Measurements from ENCODE around the gene CD276. TPM values are rescaled to one million over a fixed set of nuclear protein-coding genes. Genes with fewer than 3 reads are reported as not detected.
"Not testable (repeated sequence)": the region's sequence is repeated elsewhere in the genome, so short reads cannot be mapped to it uniquely, and the experiment has no call there.

Gene CD276
- polyA plus RNA-seq, 4 donors, result 7.8 to 86.5 (median 25.5) TPM

DNA sequence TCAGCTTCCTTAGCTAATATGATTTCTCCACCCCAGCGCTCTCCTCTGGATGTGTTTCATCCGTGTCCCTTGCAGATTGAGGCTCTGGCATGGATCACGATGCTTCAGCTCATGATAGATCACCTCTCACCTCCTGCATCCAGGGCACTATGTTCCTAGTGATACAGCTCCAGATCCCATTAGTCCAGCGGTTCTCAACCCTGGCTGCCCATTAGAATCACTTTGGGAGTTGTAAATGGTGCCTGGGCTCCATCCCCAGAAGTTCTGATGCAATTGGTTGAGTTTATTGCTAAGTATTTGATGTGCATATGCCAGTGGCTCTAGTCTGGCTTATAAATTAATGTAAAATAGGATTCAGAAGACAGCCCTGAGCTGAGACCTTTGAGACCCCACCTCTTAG, 34.5 kb downstream of the CD276 start:
- no peak for FAIRE-seq
- H3K27me3 ChIP-seq (ENCODE audit: control insufficient read depth in 3 of 3, insufficient read depth in 3 of 3, low read length in 3 of 3), result no peaks in the 10 kb centered on the region
- no peak for DNase-seq
- WGBS, 3 donors, result 32 to 65% (median 42%) methylated on average over 4 of the region's 4 CpGs
- no peaks in the 10 kb centered on the region for H3K9me3 ChIP-seq (ENCODE audit: control insufficient read depth in 2 of 2, insufficient read depth in 1 of 2, low read depth in 1 of 2, low read length in 1 of 2)
- no peaks in the 10 kb centered on the region for H3K4me1 ChIP-seq (ENCODE audit: control insufficient read depth in 3 of 3, insufficient read depth in 2 of 3, low read depth in 1 of 3, low read length in 2 of 3)
- H3K36me3 ChIP-seq (ENCODE audit: control insufficient read depth in 3 of 3, insufficient read depth in 2 of 3, low read depth in 1 of 3, low read length in 3 of 3), result peaks cover 0 to 13% (median 0%) of the 10 kb centered on the region in 3 donors
- no peak overlapping the region for H3K4me3 ChIP-seq (ENCODE audit: low read depth in 1 of 3, low read length in 3 of 3)
- no peak overlapping the region for H3K27ac ChIP-seq (ENCODE audit: low read depth in 1 of 3, low read length in 2 of 3)

GRCh38 chr15:73722425-73722824, 38.2 kb downstream of the CD276 start:
- H3K27me3 ChIP-seq (ENCODE audit: control insufficient read depth in 3 of 3, insufficient read depth in 3 of 3, low read length in 3 of 3), result no peaks in the 10 kb centered on the region
- WGBS, 3 donors, result 93 to 100% (median 94%) methylated on average over 3 of the region's 3 CpGs
- no peak for FAIRE-seq
- no peak for DNase-seq
- no peak overlapping the region for H3K4me3 ChIP-seq (ENCODE audit: low read depth in 1 of 3, low read length in 3 of 3)
- no peaks in the 10 kb centered on the region for H3K36me3 ChIP-seq (ENCODE audit: control insufficient read depth in 3 of 3, insufficient read depth in 2 of 3, low read depth in 1 of 3, low read length in 3 of 3)
- H3K27ac ChIP-seq (ENCODE audit: low read depth in 1 of 3, low read length in 2 of 3), result no peak overlapping the region
- H3K9me3 ChIP-seq (ENCODE audit: control insufficient read depth in 2 of 2, insufficient read depth in 1 of 2, low read depth in 1 of 2, low read length in 1 of 2), result no peaks in the 10 kb centered on the region
- no peaks in the 10 kb centered on the region for H3K4me1 ChIP-seq (ENCODE audit: control insufficient read depth in 3 of 3, insufficient read depth in 2 of 3, low read depth in 1 of 3, low read length in 2 of 3)

GRCh38 chr15:73723191-73723590, 39.0 kb downstream of the CD276 start:
- Histone ChIP-seq H3K27me3 (ENCODE audit: control insufficient read depth in 3 of 3, insufficient read depth in 3 of 3, low read length in 3 of 3) (no peaks in the 10 kb centered on the region), H3K27ac (ENCODE audit: low read depth in 1 of 3, low read length in 2 of 3) (no peak overlapping the region), H3K4me3 (ENCODE audit: low read depth in 1 of 3, low read length in 3 of 3) (no peak overlapping the region), H3K9me3 (ENCODE audit: control insufficient read depth in 2 of 2, insufficient read depth in 1 of 2, low read depth in 1 of 2, low read length in 1 of 2) (no peaks in the 10 kb centered on the region), H3K4me1 (ENCODE audit: control insufficient read depth in 3 of 3, insufficient read depth in 2 of 3, low read depth in 1 of 3, low read length in 2 of 3) (no peaks in the 10 kb centered on the region), H3K36me3 (ENCODE audit: control insufficient read depth in 3 of 3, insufficient read depth in 2 of 3, low read depth in 1 of 3, low read length in 3 of 3) (no peaks in the 10 kb centered on the region)
- 37 to 49% (median 47%) methylated on average over 4 of the region's 4 CpGs for WGBS, 3 donors
- DNase-seq (no peak), FAIRE-seq (no peak)

DNA sequence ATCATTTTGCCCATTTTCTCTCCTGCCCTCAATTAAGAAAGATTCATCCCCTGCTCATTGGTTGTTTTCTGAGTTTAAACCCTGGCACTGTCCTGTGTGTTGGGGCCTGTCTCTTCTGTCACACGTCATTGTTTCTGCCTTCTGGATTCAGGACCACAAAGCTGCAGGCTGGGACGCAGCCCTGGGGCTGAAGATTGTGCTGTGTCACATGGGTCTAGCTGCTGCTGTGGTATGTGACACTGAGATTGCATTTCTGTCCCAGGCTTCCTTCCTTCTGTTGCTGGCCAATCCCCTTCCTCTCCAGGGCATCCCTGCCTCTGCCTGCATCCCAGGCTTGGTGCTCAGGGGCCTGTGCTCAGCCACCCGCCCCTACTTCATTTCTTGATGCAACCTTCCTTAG, 40.0 kb downstream of the CD276 start:
- no peaks in the 10 kb centered on the region for H3K4me1 ChIP-seq (ENCODE audit: control insufficient read depth in 3 of 3, insufficient read depth in 2 of 3, low read depth in 1 of 3, low read length in 2 of 3)
- no peaks in the 10 kb centered on the region for H3K27me3 ChIP-seq (ENCODE audit: control insufficient read depth in 3 of 3, insufficient read depth in 3 of 3, low read length in 3 of 3)
- WGBS, 3 donors, result 62 to 82% (median 70%) methylated on average over 3 of the region's 3 CpGs
- H3K4me3 ChIP-seq (ENCODE audit: low read depth in 1 of 3, low read length in 3 of 3), result no peak overlapping the region
- no peak for DNase-seq
- H3K27ac ChIP-seq (ENCODE audit: low read depth in 1 of 3, low read length in 2 of 3), result no peak overlapping the region
- no peaks in the 10 kb centered on the region for H3K36me3 ChIP-seq (ENCODE audit: control insufficient read depth in 3 of 3, insufficient read depth in 2 of 3, low read depth in 1 of 3, low read length in 3 of 3)
- H3K9me3 ChIP-seq (ENCODE audit: control insufficient read depth in 2 of 2, insufficient read depth in 1 of 2, low read depth in 1 of 2, low read length in 1 of 2), result no peaks in the 10 kb centered on the region
- no peak for FAIRE-seq

DNA sequence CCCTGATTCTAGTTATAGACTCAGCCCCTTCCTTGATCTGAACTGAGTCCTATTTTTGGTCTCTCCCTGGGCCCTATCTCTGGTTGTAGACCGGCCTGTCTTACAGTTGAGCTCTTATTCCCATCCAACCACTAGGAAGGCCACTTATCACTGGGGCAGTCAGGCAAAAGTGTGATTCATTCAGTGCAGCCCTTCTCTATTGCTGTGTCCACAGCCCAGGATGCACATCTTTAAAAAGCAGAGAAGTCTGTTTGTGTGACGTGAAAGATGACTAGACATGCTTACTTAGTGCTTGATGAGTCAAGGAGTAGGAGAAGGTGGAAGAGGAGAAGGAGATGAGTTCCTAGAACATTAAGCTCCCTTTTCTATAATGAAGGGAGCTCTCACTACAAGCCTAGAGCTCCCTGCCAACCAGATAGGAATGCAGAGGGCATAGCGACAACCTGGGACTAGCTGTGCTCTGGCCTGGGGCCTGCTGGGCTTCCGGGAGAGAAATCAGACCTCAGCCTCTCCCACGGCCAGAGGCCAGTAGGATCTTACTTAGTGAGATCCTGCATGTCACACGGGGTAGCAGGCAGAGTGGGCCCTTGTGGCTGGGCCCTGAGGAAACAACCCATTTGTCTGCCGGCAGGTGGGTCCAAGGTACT, 43.3 kb downstream of the CD276 start:
- DNase-seq, result no peak
- FAIRE-seq, result no peak
- Histone ChIP-seq H3K9me3 (ENCODE audit: control insufficient read depth in 2 of 2, insufficient read depth in 1 of 2, low read depth in 1 of 2, low read length in 1 of 2) (no peaks in the 10 kb centered on the region), H3K36me3 (ENCODE audit: control insufficient read depth in 3 of 3, insufficient read depth in 2 of 3, low read depth in 1 of 3, low read length in 3 of 3) (no peaks in the 10 kb centered on the region), H3K4me1 (ENCODE audit: control insufficient read depth in 3 of 3, insufficient read depth in 2 of 3, low read depth in 1 of 3, low read length in 2 of 3) (no peaks in the 10 kb centered on the region), H3K4me3 (ENCODE audit: low read depth in 1 of 3, low read length in 3 of 3) (no peak overlapping the region), H3K27ac (ENCODE audit: low read depth in 1 of 3, low read length in 2 of 3) (no peak overlapping the region), H3K27me3 (ENCODE audit: control insufficient read depth in 3 of 3, insufficient read depth in 3 of 3, low read length in 3 of 3) (no peaks in the 10 kb centered on the region)
- 84 to 90% (median 90%) methylated on average over 7 of the region's 7 CpGs for WGBS, 3 donors

GRCh38 chr15:73732051-73732450, 47.9 kb downstream of the CD276 start:
- 95 to 97% (median 96%) methylated on average over 26 to 29 of the region's 29 CpGs for WGBS, 3 donors
- H3K27me3 ChIP-seq (ENCODE audit: control insufficient read depth in 3 of 3, insufficient read depth in 3 of 3, low read length in 3 of 3); FAIRE-seq; H3K36me3 ChIP-seq (ENCODE audit: control insufficient read depth in 3 of 3, insufficient read depth in 2 of 3, low read depth in 1 of 3, low read length in 3 of 3); H3K27ac ChIP-seq (ENCODE audit: low read depth in 1 of 3, low read length in 2 of 3); H3K4me3 ChIP-seq (ENCODE audit: low read depth in 1 of 3, low read length in 3 of 3); H3K4me1 ChIP-seq (ENCODE audit: control insufficient read depth in 3 of 3, insufficient read depth in 2 of 3, low read depth in 1 of 3, low read length in 2 of 3); H3K9me3 ChIP-seq (ENCODE audit: control insufficient read depth in 2 of 2, insufficient read depth in 1 of 2, low read depth in 1 of 2, low read length in 1 of 2); DNase-seq: not testable (repeated sequence)

DNA sequence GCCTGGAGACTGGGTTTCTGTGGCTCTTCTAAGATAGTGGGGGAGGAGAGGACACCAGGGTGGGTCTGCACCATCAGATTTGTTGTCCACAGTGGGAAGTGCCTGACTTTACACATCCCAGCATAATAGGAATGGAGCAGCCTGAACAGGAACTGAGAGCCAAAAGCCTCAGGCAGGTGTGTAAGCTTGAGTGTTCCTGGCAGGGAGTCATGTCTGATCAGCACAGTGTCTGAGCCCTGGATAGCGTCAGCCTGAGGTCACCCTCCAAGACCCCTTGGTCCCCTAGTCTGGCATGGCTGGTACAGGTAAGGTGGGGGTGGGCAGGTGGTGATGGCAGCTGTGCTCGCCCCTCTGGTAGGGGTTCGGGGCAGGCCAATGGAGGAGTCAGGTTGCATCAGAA, 48.7 kb downstream of the CD276 start:
- 45 to 70% (median 63%) methylated on average over 3 of the region's 3 CpGs for WGBS, 3 donors
- Histone ChIP-seq H3K4me1 (ENCODE audit: control insufficient read depth in 3 of 3, insufficient read depth in 2 of 3, low read depth in 1 of 3, low read length in 2 of 3) (no peaks in the 10 kb centered on the region), H3K9me3 (ENCODE audit: control insufficient read depth in 2 of 2, insufficient read depth in 1 of 2, low read depth in 1 of 2, low read length in 1 of 2) (no peaks in the 10 kb centered on the region), H3K27ac (ENCODE audit: low read depth in 1 of 3, low read length in 2 of 3) (no peak overlapping the region), H3K36me3 (ENCODE audit: control insufficient read depth in 3 of 3, insufficient read depth in 2 of 3, low read depth in 1 of 3, low read length in 3 of 3) (no peaks in the 10 kb centered on the region), H3K27me3 (ENCODE audit: control insufficient read depth in 3 of 3, insufficient read depth in 3 of 3, low read length in 3 of 3) (peaks cover 0 to 3% (median 0%) of the 10 kb centered on the region in 3 donors), H3K4me3 (ENCODE audit: low read depth in 1 of 3, low read length in 3 of 3) (no peak overlapping the region)
- FAIRE-seq, result no peak
- no peak for DNase-seq

GRCh38 chr15:73737535-73737934, 53.4 kb downstream of the CD276 start:
- Histone ChIP-seq H3K4me1 (ENCODE audit: control insufficient read depth in 3 of 3, insufficient read depth in 2 of 3, low read depth in 1 of 3, low read length in 2 of 3) (no peaks in the 10 kb centered on the region), H3K36me3 (ENCODE audit: control insufficient read depth in 3 of 3, insufficient read depth in 2 of 3, low read depth in 1 of 3, low read length in 3 of 3) (no peaks in the 10 kb centered on the region), H3K4me3 (ENCODE audit: low read depth in 1 of 3, low read length in 3 of 3) (no peak overlapping the region), H3K9me3 (ENCODE audit: control insufficient read depth in 2 of 2, insufficient read depth in 1 of 2, low read depth in 1 of 2, low read length in 1 of 2) (no peaks in the 10 kb centered on the region), H3K27ac (ENCODE audit: low read depth in 1 of 3, low read length in 2 of 3) (no peak overlapping the region), H3K27me3 (ENCODE audit: control insufficient read depth in 3 of 3, insufficient read depth in 3 of 3, low read length in 3 of 3) (peaks cover 0 to 3% (median 0%) of the 10 kb centered on the region in 3 donors)
- FAIRE-seq, result no peak
- DNase-seq, result no peak
- 74 to 84% (median 83%) methylated on average over 7 of the region's 7 CpGs for WGBS, 3 donors

Data from small intestine (tissue), 7 donors.